ENCODE measurements around the gene COLEC12. TPM values are rescaled to one million over a fixed set of nuclear protein-coding genes. Genes with fewer than 3 reads are reported as not detected.

The COLEC12 gene
- polyA plus RNA-seq, 6 donors from 2014 or later: not detected

GRCh38 chr18:285817-286216 is 214.7 kb downstream of the COLEC12 start:
- Mint-ChIP-seq H3K4me3 (no peak overlapping the region), H3K9me3 (peaks cover 0 to 12% (median 0%) of the 10 kb centered on the region in 7 donors), H3K4me1 (no peaks in the 10 kb centered on the region), H3K27ac (no peak overlapping the region), H3K36me3 (no peaks in the 10 kb centered on the region), H3K27me3 (peaks cover 10 to 19% (median 13%) of the 10 kb centered on the region in 3 donors)
- ATAC-seq (ENCODE audit: low read depth in 2 of 2): no peak
- no peak for DNase-seq

GRCh38 chr18:275486-275885 is 225.0 kb downstream of the COLEC12 start:
- no peak for DNase-seq
- H3K36me3 Mint-ChIP-seq: peaks cover 0 to 10% of the 10 kb centered on the region in 2 donors
- no peaks in the 10 kb centered on the region for H3K4me1 Mint-ChIP-seq
- H3K27me3 Mint-ChIP-seq: peaks cover 0 to 9% (median 5%) of the 10 kb centered on the region in 3 donors
- H3K27ac Mint-ChIP-seq: no peak overlapping the region
- no peak for ATAC-seq (ENCODE audit: low read depth in 2 of 2)
- H3K4me3 Mint-ChIP-seq: no peak overlapping the region
- peaks cover 0 to 23% (median 11%) of the 10 kb centered on the region in 7 donors for H3K9me3 Mint-ChIP-seq

- peak overlapping the region in 1 of 8 donors; percentile 37 for H3K4me3 Mint-ChIP-seq
- peaks cover under 1 to 6% (median 4%) of the 10 kb centered on the region in 3 donors for H3K4me1 Mint-ChIP-seq
- ATAC-seq (ENCODE audit: low read depth in 2 of 2): no peak
- H3K27me3 Mint-ChIP-seq: peaks cover 0 to 5% (median 0%) of the 10 kb centered on the region in 3 donors
- peak overlapping the region in 1 of 6 donors; percentile 14 for H3K27ac Mint-ChIP-seq
- no peak for DNase-seq
- peaks cover 0 to 10% of the 10 kb centered on the region in 2 donors for H3K36me3 Mint-ChIP-seq
- H3K9me3 Mint-ChIP-seq: peaks cover 0 to 22% (median 11%) of the 10 kb centered on the region in 7 donors
These were observed 226.2 kb downstream of the COLEC12 start for GRCh38 chr18:274313-274712.

GRCh38 chr18:273525-273924 is 227.0 kb downstream of the COLEC12 start:
- peaks cover 0 to 10% of the 10 kb centered on the region in 2 donors for H3K36me3 Mint-ChIP-seq
- peaks cover 0 to 14% (median 8%) of the 10 kb centered on the region in 7 donors for H3K9me3 Mint-ChIP-seq
- peaks cover 0 to 5% (median 0%) of the 10 kb centered on the region in 3 donors for H3K27me3 Mint-ChIP-seq
- ATAC-seq (ENCODE audit: low read depth in 2 of 2) (no peak), DNase-seq (no peak)
- no peak overlapping the region for H3K4me3 Mint-ChIP-seq
- peaks cover 4 to 13% (median 9%) of the 10 kb centered on the region in 3 donors for H3K4me1 Mint-ChIP-seq
- no peak overlapping the region for H3K27ac Mint-ChIP-seq

- Mint-ChIP-seq H3K4me1 (peaks cover 9 to 18% (median 16%) of the 10 kb centered on the region in 3 donors), H3K27ac (no peak overlapping the region), H3K4me3 (no peak overlapping the region), H3K36me3 (peaks cover 0 to 13% of the 10 kb centered on the region in 2 donors), H3K27me3 (peaks cover 0 to 5% (median 0%) of the 10 kb centered on the region in 3 donors), H3K9me3 (peaks cover 0 to 8% (median 4%) of the 10 kb centered on the region in 7 donors)
- DNase-seq: no peak
- no peak for ATAC-seq (ENCODE audit: low read depth in 2 of 2)
These were observed 227.9 kb downstream of the COLEC12 start for GRCh38 chr18:272650-273049.

GRCh38 chr18:269480-270095 is 230.9 kb downstream of the COLEC12 start:
- Mint-ChIP-seq H3K27me3 (no peaks in the 10 kb centered on the region), H3K4me3 (peak overlapping the region in 6 of 8 donors; percentile 1 to 100 (median 98)), H3K27ac (peak overlapping the region in 3 of 6 donors; percentile 42 to 79 (median 52)), H3K36me3 (peaks cover 4 to 7% of the 10 kb centered on the region in 2 donors), H3K9me3 (no peaks in the 10 kb centered on the region), H3K4me1 (peaks cover 20 to 32% (median 25%) of the 10 kb centered on the region in 3 donors)
- ATAC-seq (ENCODE audit: low read depth in 2 of 2) (no peak), DNase-seq (no peak)

GRCh38 chr18:267688-268552 is 232.6 kb downstream of the COLEC12 start, which contains the start of gene THOC1:
Gene THOC1 (minus strand): TSS chr18:268047. CDS start chr18:268019, 28 bp downstream.
- H3K4me3 Mint-ChIP-seq: peak within 1 kb of the TSS; percentile 97 to 100 (median 99)
- H3K27ac Mint-ChIP-seq: peak within 1 kb of the TSS; percentile 98 to 100 (median 100)
- H3K4me1 Mint-ChIP-seq: peaks cover 25 to 32% (median 32%) of the 10 kb centered on the region in 3 donors
- ATAC-seq (ENCODE audit: low read depth in 2 of 2): peak; percentile 92
- no peaks in the 10 kb centered on the region for H3K9me3 Mint-ChIP-seq
- H3K27me3 Mint-ChIP-seq: no peaks in the 10 kb centered on the region
- peak; percentile 93 for DNase-seq
- H3K36me3 Mint-ChIP-seq: peaks cover 12 to 18% of the 10 kb centered on the region in 2 donors

GRCh38 chr18:267380-267687 is 233.2 kb downstream of the COLEC12 start:
- Mint-ChIP-seq H3K4me3 (peak overlapping the region; percentile 97 to 100 (median 99)), H3K4me1 (peaks cover 25 to 32% (median 32%) of the 10 kb centered on the region in 3 donors), H3K36me3 (peaks cover 12 to 18% of the 10 kb centered on the region in 2 donors), H3K9me3 (no peaks in the 10 kb centered on the region), H3K27ac (peak overlapping the region; percentile 98 to 100 (median 100)), H3K27me3 (no peaks in the 10 kb centered on the region)
- peak in 1 of 2 donors; percentile 14 for ATAC-seq (ENCODE audit: low read depth in 2 of 2)
- DNase-seq: no peak

Other genes starting within 250 kb of the COLEC12 start
- 10 to 100 TPM; 10.6 to 23.6 (median 18.1) TPM for gene THOC1, start 232.7 kb downstream of the COLEC12 start, polyA plus RNA-seq (ENCODE audit: low read depth in 6 of 6)
- gene CETN1, start 79.7 kb upstream of the COLEC12 start, polyA plus RNA-seq (ENCODE audit: low read depth in 6 of 6): not detected
- gene CLUL1, start 96.3 kb upstream of the COLEC12 start, polyA plus RNA-seq (ENCODE audit: low read depth in 6 of 6): not detected
- 1 to 10 TPM in 1 of 6 donors, not detected in 5; 1.0 TPM for gene TYMS, start 157.0 kb upstream of the COLEC12 start, polyA plus RNA-seq (ENCODE audit: low read depth in 6 of 6)
- 1 to 10 TPM in 5 of 6 donors, under 1 TPM in 1; 0.53 to 6.6 (median 1.3) TPM for gene ENOSF1, start 211.9 kb upstream of the COLEC12 start, polyA plus RNA-seq (ENCODE audit: low read depth in 6 of 6)

Data from naive B cell (primary cell).